ENCODE results near the gene XRCC6.
"Not testable (repeated sequence)": the region's sequence is repeated elsewhere in the genome, so short reads cannot be mapped to it uniquely, and the experiment has no call there.

Gene XRCC6

DNA sequence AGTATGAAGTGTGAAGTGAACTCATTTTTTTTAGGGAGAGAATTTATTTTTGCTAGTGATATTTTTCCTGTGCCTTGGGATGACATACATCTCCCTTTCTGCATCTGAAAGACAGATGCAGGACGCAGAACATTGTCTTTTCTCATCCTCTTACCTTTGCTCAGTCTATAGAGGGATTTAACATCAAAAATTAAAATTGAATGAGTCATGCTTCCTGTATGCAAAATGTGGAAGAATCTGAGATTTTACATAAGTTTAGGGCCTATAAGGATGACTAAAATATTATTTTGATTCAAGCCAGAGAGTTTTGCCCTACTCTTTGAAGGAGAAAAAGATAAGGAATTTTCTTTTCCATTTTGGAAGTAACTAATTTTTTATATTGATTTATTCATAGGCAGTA, 27.3 kb downstream of the XRCC6 start:
- no peak overlapping the region for H3K4me3 ChIP-seq (ENCODE audit: low read depth, low read length)

DNA sequence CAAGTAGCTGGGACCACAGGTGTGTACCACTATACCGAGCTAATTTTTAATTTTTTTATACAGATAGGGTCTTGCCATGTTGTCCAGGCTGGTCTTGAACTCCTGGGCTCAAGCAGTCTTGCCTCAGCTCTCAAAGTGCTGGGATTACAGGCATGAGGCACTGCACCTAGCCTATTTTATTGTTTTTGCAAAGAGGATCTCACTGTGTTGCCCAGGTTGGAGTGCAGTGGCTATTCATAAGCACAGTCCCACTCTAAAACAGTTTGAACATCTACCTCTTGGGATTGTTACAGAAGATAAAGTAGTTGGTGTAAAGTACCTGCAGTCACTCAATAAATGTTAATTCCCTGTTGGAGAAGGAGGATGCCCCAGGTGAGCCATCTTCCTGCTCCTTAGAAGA, 29.1 kb downstream of the XRCC6 start:
- H3K4me3 ChIP-seq (ENCODE audit: low read depth, low read length): no peak overlapping the region

DNA sequence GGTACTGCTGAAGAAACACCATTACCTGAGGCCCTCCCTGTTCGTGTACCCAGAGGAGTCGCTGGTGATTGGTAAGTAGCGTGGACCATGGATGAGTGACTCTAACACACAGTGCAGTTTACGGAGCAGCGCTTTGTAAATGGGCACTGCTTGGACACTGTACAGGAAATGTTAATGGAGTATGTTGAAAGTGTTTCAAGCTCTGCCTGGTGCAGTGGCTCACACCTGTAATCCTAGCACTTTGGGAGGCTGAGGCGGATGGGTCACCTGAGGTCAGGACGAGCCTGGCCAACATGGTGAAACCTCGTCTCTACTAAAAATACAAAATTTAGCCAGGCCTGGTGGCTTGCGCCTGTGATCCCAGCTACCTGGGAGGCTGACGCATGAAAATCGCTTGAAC, 29.7 kb downstream of the XRCC6 start:
- H3K4me3 ChIP-seq (ENCODE audit: low read depth, low read length): no peak overlapping the region

DNA sequence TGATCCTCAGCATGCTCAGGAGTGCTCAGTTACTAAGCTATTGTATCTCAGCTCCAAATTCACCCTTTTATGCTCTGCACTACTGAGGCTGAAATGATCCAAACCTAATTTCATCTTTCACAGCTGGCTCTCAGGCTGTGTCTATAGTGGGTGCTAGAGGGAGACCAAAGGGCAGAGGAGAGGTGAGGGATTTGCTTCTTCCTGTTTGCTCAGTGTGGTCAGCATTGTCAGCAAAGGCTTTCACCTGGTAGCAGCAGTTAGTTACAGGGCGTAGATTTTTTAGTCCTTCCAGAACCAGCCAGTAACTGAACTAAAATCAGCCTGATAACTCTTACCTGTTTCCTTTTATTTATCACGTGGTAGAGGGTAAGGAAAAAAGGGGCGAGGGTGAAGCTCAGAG, 33.2 kb downstream of the XRCC6 start:
- H3K4me3 ChIP-seq (ENCODE audit: low read depth, low read length): no peak overlapping the region

DNA sequence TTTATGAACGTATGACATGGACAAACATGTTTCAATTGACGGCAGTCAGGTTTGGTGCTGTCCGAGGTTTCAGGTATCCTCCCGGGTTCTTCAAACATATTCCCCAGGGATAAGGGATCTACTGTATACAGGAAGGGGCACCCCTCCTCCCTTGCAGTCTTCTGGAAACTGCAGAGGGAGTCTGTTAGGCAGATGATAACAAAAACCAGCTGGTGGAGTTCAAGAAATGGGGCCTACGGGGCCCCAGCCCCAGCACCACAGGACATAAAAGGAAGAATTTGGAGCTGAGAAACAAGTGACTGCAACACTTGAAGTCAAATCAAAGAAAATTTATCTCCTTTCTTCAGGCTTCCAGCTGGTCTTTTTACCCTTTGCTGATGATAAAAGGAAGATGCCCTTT, 35.5 kb downstream of the XRCC6 start:
- H3K4me3 ChIP-seq (ENCODE audit: low read depth, low read length): no peak overlapping the region

DNA sequence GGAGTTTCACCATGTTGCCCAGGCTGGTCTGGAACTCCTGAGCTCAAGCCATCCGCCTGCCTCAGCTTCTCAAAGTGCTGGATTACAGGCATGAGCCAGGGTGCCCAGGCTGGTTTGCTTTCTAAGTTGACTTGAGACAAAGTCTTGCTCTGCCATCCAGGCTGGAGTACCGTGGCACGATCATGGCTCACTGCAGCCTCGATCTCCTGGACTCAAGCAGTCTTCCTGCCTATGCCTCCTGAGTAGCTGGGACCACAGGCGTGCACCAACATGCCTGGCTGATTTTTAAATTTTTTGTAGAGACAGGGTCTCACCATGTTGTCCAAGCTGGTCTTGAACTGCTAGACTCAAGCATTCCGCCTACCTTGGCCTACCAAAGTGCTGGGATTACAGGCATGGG, 36.6 kb downstream of the XRCC6 start:
- no peak overlapping the region for H3K4me3 ChIP-seq (ENCODE audit: low read depth, low read length)

DNA sequence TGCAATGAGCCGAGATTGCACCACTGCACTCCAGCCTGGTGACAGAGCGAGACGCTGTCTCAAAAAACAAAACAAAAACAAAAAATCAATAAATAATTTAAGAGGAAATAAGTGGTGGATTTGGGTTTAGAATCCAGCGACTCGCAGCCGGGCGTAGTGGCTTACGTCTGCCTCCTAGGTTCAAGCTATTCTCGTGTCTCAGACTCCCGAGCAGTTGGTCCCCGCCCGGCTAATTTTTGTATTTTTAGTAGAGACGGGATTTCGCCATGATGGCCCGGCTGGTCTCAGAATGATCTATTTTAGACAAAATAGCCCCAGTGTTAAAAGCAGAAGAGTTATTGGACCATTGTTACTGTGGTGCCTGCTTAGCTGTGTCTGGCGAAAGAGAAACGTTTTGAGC, 37.8 kb downstream of the XRCC6 start:
- H3K4me3 ChIP-seq (ENCODE audit: low read depth, low read length): no peak overlapping the region

DNA sequence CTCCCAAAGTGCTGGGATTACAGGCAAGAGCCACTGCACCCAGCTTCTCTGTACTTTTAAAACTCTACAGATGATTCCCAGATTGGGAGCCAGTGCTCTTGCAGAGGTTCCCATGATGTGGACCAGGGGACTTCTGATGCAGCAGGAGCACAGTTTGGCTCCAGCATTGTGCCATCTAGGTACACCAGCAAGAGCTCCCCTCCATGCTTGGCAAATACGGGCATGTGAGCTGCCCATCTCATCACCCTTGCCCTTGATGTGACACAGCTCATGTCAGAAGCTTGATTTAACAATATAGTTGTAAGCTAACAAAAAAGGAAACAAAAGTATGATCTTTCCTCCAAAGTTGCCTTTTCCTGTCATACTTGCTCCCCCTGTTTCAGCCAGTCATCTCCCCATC, 38.8 kb downstream of the XRCC6 start:
- no peak overlapping the region for H3K4me3 ChIP-seq (ENCODE audit: low read depth, low read length)

DNA sequence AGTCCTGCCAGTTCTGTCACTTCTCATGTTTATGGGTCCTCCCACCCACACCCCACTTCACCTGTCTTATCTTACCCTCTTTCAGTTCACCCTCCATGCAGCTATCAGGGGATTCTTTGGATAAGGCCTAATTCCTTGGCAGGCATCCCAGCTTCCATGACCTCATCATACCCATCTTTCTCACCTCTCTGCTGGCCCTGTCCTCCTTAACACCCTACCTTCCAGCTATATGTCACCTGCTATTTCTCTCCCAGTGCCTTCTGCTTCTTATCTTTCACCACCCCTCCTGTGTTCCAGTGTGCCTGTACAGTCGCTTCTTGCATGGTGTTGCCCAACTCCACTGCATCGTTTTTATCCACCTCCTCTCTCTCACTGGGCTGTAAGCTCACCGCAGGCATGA, 39.3 kb downstream of the XRCC6 start:
- H3K4me3 ChIP-seq (ENCODE audit: low read depth, low read length): no peak overlapping the region

DNA sequence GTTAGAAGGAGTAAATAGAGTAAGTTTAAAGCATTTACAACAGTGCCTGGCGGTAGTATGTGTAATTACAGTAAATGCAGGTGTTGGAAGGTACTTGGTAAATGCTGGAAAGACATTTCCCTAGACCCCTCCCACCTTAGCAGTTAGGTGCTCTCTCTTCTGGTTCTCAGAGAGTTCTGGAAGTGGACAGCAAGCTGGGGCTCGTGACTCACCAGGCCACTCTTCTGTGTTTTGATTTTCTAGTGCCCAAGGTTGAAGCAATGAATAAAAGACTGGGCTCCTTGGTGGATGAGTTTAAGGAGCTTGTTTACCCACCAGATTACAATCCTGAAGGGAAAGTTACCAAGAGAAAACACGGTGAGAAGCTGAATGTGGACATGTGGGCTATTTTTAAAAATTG, 40.0 kb downstream of the XRCC6 start:
- no peak overlapping the region for H3K4me3 ChIP-seq (ENCODE audit: low read depth, low read length)

DNA sequence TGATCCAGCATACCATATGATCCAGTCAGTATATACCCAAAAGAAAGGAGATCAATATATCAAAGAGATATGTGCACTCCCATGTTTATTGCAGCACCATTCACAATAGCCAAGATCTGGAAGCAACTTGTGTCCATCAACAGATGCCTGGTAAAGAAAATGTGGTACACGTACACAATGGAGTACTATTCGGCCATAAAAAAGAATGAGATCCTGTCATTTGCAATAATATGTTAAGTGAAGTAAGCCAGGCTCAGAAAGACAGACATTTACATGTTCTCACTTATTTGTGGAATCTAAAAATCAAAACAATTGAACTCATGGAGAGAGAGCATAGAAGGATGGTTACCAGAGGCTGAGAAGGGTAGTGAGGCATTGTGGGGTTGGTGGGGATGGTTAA, 40.6 kb downstream of the XRCC6 start:
- H3K4me3 ChIP-seq (ENCODE audit: low read depth, low read length): no peak overlapping the region

DNA sequence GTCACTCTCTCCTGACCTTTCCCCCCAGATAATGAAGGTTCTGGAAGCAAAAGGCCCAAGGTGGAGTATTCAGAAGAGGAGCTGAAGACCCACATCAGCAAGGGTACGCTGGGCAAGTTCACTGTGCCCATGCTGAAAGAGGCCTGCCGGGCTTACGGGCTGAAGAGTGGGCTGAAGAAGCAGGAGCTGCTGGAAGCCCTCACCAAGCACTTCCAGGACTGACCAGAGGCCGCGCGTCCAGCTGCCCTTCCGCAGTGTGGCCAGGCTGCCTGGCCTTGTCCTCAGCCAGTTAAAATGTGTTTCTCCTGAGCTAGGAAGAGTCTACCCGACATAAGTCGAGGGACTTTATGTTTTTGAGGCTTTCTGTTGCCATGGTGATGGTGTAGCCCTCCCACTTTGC, 42.5 kb downstream of the XRCC6 start:
- not testable (repeated sequence) for H3K4me3 ChIP-seq (ENCODE audit: low read depth, low read length)

DNA sequence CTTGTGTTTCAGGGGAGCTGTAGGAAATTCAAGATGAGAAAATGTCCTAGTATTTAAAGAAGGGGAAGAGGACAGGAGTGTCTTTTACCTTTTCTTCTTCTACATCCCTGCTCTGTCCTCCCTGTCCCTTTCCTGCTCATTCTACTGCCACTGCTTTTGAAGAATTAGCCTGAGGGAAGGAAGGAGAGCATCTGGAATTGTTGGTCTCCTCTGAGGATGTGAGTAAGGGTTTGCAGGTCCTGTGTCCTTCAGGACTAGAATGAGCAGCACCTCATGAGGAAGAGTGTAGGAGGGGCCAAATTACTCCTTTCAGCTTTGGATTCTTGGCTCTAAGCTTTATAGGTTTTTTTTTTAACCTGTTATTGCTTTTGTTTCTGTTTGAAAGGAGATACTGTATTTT, 43.4 kb downstream of the XRCC6 start:
- no peak overlapping the region for H3K4me3 ChIP-seq (ENCODE audit: low read depth, low read length)

DNA sequence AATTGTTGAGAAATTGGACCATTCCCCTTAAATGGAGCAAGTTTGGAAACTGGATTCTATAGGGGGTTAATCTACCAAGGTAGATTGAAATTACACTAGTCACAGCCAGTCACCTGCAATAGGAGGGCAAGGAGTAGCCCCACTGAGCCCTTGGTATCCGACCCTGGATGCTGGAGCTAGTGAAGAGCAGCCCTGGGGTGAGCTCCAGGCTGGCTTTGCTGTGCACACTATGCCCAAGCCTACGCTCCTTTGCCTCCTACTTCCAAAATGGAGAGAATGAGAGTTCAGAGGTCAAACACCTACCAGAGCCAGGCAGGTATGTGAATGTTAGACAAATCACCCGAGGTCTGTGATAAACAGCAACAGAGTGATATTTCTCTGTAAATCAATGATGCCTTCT, 43.9 kb downstream of the XRCC6 start:
- H3K4me3 ChIP-seq (ENCODE audit: low read depth, low read length): no peak overlapping the region

DNA sequence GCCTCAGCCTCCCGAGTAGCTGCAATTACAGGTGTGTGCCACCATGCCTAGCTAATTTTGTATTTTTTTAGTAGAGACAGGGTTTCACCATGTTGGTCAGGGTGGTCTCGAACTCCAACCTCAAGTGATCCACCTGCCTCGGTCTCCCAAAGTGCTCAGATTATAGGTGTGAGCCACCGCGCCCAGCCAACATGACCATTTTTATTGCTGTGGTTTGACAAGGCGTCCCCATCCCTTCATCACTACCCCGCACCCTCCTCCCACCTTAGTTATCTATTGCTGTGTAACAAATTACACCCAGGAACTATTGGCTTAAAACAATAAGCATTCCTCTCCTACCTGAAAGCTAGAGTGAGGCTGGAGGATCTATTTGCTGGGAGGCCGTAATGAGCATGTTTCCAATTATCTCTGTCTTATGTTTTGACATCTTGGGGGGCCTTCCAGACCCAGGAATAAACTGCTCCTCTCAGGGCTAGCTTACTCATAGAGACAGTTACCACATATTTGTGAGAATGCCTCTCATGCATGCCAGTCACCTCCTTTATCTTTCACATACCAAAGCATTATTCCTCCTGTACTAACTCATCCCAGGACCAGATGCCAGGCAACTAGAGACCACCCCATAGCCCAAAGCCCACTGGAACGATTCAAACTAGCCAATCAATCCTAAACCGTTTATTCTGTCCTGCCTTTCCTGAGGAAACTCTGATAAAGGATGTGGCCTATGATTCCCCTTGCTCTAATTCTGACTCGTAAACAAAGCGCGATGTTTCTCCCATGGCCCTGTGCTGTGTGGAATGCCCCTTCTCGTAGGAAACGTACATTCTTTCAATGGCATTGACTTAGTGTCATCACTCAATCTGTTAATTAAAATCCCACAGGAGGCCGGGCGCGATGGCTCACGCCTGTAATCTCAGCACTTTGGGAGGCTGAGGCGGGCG, 48.1 kb downstream of the XRCC6 start:
- H3K4me3 ChIP-seq (ENCODE audit: low read depth, low read length): no peak overlapping the region

DNA sequence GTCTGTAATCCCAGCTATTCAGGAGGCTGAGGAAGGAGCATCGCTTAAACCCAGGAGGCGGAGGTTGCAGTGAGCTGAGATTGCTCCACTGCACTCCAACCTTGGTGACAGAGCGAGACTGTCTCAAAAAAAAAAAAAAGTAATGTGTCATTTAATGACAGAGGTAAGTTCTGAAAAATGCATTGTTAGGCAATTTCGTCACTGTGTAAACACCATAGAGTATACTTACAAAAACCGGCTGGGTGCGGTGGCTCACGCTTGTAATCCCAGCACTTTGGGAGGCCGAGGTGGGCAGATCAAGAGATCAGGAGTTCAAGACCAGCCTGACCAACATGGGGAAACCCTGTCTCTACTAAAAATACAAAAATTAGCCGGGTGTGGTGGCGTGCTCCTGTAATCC, 51.0 kb downstream of the XRCC6 start:
- not testable (repeated sequence) for H3K4me3 ChIP-seq (ENCODE audit: low read depth, low read length)

DNA sequence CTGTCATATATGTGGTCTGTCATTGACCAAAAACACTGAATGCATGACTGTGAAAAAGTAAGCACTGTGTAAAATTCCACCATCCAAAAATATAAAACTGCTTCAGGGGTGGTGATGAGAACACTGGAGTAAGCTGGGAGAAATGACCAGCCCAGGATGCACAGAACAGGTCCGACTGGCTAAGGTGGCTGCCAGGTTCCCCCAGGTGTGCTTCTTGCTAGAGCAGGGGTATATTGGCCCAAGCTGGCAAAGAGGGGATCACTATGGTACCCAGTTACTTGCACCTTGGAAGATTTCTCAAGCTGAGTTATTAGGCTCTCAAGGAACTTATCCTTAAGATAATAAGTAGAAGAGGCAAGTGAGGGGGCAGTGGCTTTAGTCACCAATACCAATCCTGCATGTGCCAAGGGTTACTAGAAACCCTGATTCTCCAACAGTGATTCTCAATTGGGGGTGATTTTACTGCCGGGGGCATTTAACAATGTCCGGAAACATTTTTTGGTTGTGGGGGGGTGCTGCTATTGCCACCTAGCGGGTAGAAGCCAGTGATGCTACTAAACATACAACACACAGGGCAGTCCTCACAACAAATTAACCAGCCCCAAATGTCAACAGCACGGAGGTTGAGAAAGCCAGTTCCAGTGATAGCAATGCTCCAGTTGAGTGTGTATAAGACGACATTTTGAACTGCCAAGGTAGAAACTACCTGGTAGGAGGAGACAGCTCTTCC, 51.9 kb downstream of the XRCC6 start:
- no peak overlapping the region for H3K4me3 ChIP-seq (ENCODE audit: low read depth, low read length)

DNA sequence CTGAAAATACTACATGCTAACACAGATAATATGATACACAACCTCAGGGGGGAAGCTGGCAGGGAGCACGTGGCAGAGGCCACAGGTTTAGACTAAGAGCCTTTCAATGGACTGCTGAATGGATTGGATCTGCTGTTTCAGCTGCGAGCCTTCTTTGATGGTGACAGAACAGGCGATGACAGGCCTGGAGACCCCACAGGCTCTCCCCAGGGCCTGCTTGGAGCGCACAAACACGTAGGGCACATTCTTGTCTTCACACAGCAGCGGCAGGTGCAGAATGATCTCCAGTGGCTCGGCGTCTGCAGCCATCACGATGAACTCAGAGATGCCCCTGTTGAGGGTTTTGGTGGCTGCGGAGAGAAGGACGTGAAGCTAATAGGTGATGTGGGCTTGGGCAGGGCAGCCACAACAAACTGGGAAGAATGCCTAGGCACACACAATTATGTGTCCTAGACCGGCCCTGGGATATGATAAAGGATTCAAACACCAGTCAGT, 53.8 kb downstream of the XRCC6 start:
- H3K4me3 ChIP-seq (ENCODE audit: low read depth, low read length): no peak overlapping the region

DNA sequence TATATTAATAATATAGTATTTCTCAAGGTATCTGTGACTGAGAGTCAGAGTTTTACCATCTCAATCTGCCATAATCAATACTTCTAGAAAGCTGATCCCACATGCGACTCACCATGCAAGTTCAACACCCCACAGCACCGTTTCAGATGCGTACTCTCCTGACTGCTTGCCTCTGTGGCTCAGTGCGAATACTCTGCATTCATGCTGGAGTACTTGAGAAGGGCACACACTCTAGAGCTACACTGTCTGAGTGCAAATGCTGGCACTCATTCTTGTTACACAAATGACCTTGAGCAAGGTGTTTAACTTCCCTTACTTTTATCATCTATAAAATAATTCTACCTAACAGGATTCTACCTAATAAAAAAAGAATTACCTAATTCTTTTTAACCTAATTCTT, 55.0 kb downstream of the XRCC6 start:
- H3K4me3 ChIP-seq (ENCODE audit: low read depth, low read length): no peak overlapping the region

DNA sequence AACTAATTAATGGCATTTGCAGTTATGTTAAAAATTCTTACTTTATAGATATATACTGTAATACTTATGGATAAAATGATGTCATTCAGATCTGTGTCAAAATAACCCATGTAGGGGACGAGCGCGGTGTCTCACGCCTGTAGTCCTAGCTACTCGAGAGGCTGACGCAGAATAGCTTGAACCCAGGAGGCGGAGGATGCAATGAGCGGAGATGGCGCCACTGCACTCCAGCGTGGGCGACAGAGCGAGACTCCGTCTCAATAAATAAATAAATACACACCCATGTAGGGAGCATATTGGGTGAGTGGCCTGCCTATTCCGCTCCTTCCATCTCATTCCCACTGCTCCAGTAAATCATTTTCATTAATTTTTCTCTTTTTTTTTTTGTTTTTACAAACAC, 60.5 kb downstream of the XRCC6 start:
- H3K4me3 ChIP-seq (ENCODE audit: low read depth, low read length): peak overlapping the region; percentile 70

DNA sequence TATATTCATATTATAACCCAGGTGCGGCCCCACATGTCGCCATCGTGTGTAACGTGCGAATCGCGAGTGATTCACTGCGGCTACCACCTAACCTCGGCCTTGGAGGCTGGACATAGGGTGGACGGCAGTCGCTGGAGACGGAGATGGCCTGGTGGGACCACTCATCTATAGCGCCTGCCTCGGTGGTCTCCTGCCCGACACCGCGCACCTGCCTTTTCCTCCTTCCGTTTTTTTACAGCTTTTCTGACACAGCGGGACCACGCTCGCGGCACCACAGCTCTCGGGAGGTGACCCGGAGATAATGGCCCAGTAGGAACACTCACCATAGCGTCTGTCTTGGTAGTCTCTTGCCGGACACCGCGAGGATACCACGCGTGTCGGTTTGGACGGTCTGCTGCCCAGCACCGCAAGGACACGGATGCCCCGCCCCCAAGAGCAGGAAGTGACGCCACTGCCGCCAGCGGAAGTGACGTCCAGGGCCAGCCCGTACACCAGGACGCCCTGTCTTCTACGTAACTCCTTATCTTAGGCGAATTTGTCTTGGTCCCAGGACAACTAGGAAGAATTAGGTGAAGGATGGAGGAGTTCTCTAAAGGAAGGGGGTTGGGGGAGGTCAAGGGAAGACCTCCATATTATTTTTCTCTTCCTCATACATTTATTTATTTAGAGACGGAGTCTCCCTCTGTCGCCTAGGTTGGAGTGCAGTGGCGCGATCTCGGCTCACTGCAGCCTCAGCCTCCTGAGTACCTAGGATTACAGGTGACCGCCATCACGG, 61.1 kb downstream of the XRCC6 start:
- H3K4me3 ChIP-seq (ENCODE audit: low read depth, low read length): peak overlapping the region; percentile 70
